Occipital lobe (tissue), 2 donors: Measurements from ENCODE around the gene TMEM229B. TPM values are rescaled to one million over a fixed set of nuclear protein-coding genes. Genes with fewer than 3 reads are reported as not detected.

ENCODE experiments used
- DNase-seq: peaks from one replicate; lab custom pipeline; 2025; lab: John Stamatoyannopoulos, UW
- total RNA-seq: library from RNA; depleted of rRNA; stranded (reverse); fragments of >200 nt; gene quantifications from one replicate; pipeline ENCODE4 v1.2.3, GENCODE V29; 2014

The TMEM229B gene
- total RNA-seq, 1 donor from 2014 or later = 23.9 TPM

- DNase-seq = peak; percentile 24
Measured at GRCh38 chr14:67515386-67516079, 27.0 kb upstream of the TMEM229B start.

GRCh38 chr14:67514650-67515385 is 26.3 kb upstream of the TMEM229B start:
- peak; percentile 56 for DNase-seq

GRCh38 chr14:67514203-67514607 is 25.7 kb upstream of the TMEM229B start:
- no peak for DNase-seq

GRCh38 chr14:67513631-67514108 is 25.1 kb upstream of the TMEM229B start:
- DNase-seq = no peak

- no peak for DNase-seq
Measured at GRCh38 chr14:67512463-67513310, 24.2 kb upstream of the TMEM229B start.

- no peak for DNase-seq
Measured at GRCh38 chr14:67510836-67511235, 22.3 kb upstream of the TMEM229B start.

- DNase-seq = no peak
Measured at GRCh38 chr14:67510121-67510520, 21.6 kb upstream of the TMEM229B start.

GRCh38 chr14:67508956-67509355 is 20.4 kb upstream of the TMEM229B start:
- DNase-seq = no peak

- DNase-seq = no peak
Measured at GRCh38 chr14:67505254-67505653, 16.7 kb upstream of the TMEM229B start.

GRCh38 chr14:67503331-67503730 is 14.8 kb upstream of the TMEM229B start:
- no peak for DNase-seq

- no peak for DNase-seq
Measured at GRCh38 chr14:67502867-67503266, 14.3 kb upstream of the TMEM229B start.

GRCh38 chr14:67501670-67502069 is 13.1 kb upstream of the TMEM229B start:
- DNase-seq = no peak

- DNase-seq = no peak
Measured at GRCh38 chr14:67500981-67501380, 12.5 kb upstream of the TMEM229B start.

GRCh38 chr14:67497716-67498115 is 9.2 kb upstream of the TMEM229B start:
- DNase-seq = no peak

- DNase-seq = no peak
Measured at GRCh38 chr14:67497216-67497615, 8.7 kb upstream of the TMEM229B start.

- DNase-seq = no peak
Measured at GRCh38 chr14:67495827-67496226, 7.3 kb upstream of the TMEM229B start.

- no peak for DNase-seq
Measured at GRCh38 chr14:67493092-67493717, 4.7 kb upstream of the TMEM229B start.

GRCh38 chr14:67492538-67492937 is 4.0 kb upstream of the TMEM229B start:
- no peak for DNase-seq

GRCh38 chr14:67491741-67492507 is 3.4 kb upstream of the TMEM229B start:
- DNase-seq = no peak

GRCh38 chr14:67491285-67491684 is 2.8 kb upstream of the TMEM229B start:
- DNase-seq = no peak

- no peak for DNase-seq
Measured at GRCh38 chr14:67490196-67490595, 1.7 kb upstream of the TMEM229B start.
